Epithelial cell of alveolus of lung (primary cell): ENCODE measurements around the gene MSMB. TPM values are rescaled to one million over a fixed set of nuclear protein-coding genes. Genes with fewer than 3 reads are reported as not detected.

ENCODE experiments used
- total RNA-seq: library from RNA; depleted of rRNA; stranded (reverse); fragments of >200 nt; gene quantifications from 2 replicates; pipeline ENCODE4 v1.2.1, GENCODE V29; 2015

Gene MSMB, protein sequence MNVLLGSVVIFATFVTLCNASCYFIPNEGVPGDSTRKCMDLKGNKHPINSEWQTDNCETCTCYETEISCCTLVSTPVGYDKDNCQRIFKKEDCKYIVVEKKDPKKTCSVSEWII
- total RNA-seq = not detected in 2 replicates

GRCh38 chr10:46046261-46046660 is at the start of gene MSMB:
Gene MSMB (minus strand): TSS chr10:46046269. CDS start chr10:46046237, 32 bp downstream.

GRCh38 chr10:46030091-46030937 is 15.8 kb downstream of the MSMB start, which contains the start of gene NCOA4:
Gene NCOA4 (minus strand): TSS chr10:46030623. CDS start chr10:46016680, 13,943 bp downstream.

Other genes starting within 250 kb of the MSMB start
- 1.6 and 4.9 TPM in 2 replicates for gene AGAP4, start 198.8 kb downstream of the MSMB start, total RNA-seq
- 59.2 and 97.1 TPM in 2 replicates for gene TIMM23, start 73.8 kb downstream of the MSMB start, total RNA-seq
- 97.0 and 137 TPM in 2 replicates for gene NCOA4, start 15.6 kb downstream of the MSMB start, total RNA-seq
- not detected in 2 replicates for gene ANTXRL, start 240.7 kb upstream of the MSMB start, total RNA-seq